ENCODE data around the gene UBR2. TPM values are rescaled to one million over a fixed set of nuclear protein-coding genes. Genes with fewer than 3 reads are reported as not detected.

Gene UBR2
- total and polyA plus RNA-seq, 9 of the 15 experiments (the other 6 are each of a cell fraction or from before 2014, with no cell fraction given) = 9.1 to 38.9 (median 23.4) TPM

GRCh38 chr6:42726485-42727086, 162.8 kb downstream of the UBR2 start (continued):
- TF ChIP-seq CREB5 (CRISPR knock-in tag; IDR thresholded peaks at IDR 0.05) (no peak), MYBL2 (IDR thresholded peaks at IDR 0.05; ENCODE audit: low read depth) (no peak), MYBL2 (CRISPR knock-in tag; IDR thresholded peaks at IDR 0.05; ENCODE audit: borderline replicate concordance) (no peak), NR2C1 (IDR thresholded peaks at IDR 0.05) (peak; percentile 43; the same call in 1 of the 2 replicates), NR2C1 (tag; IDR thresholded peaks at IDR 0.05) (peak; percentile 19; the same call in 1 of the 2 replicates), PRDM10 (IDR thresholded peaks at IDR 0.05; ENCODE audit: partially characterized antibody) (no peak), TFAP4 (CRISPR knock-in tag; IDR thresholded peaks at IDR 0.05; ENCODE audit: borderline replicate concordance) (no peak), PRPF4 (IDR thresholded peaks at IDR 0.05; ENCODE audit: insufficient read depth, low read depth, low read length, poor library complexity, severe bottlenecking) (no peak), CREB1 (IDR thresholded peaks at IDR 0.05) (no peak), CREB1 (CRISPR knock-in tag; IDR thresholded peaks at IDR 0.05) (no peak), EWSR1 (IDR thresholded peaks at IDR 0.05; ENCODE audit: borderline replicate concordance, low read depth, partially characterized antibody) (no peak), RHOXF2B (CRISPR knock-in tag; conservative IDR thresholded peaks at IDR 0.05) (no peak), XRCC4 (IDR thresholded peaks at IDR 0.05; ENCODE audit: extremely low read depth, insufficient read depth, insufficient read length) (no peak), SFPQ (IDR thresholded peaks at IDR 0.05; ENCODE audit: low read depth, low read length) (no peak), ZNF316 (IDR thresholded peaks at IDR 0.05) (no peak), ETV6 (IDR thresholded peaks at IDR 0.05; ENCODE audit: borderline replicate concordance in 1 of 2, low read depth in 2 of 2, low read length in 1 of 2) (no peak), ETV6 (CRISPR knock-in tag; IDR thresholded peaks at IDR 0.05; ENCODE audit: borderline replicate concordance) (no peak), VEZF1 (CRISPR knock-in tag; IDR thresholded peaks at IDR 0.05) (peak; percentile 32; the same call in 1 of the 2 replicates), ZNF217 (CRISPR knock-in tag; IDR thresholded peaks at IDR 0.05) (no peak)
